IPS-15b (cell line): ENCODE data around the gene ARHGEF16.
A peak's percentile ranks its signal among the peaks of the same experiment; 100 is the strongest.

Source experiments
- H3K27me3 ChIP-seq: one replicate; pipeline ENCODE4 v1.6.1; 2013; ENCODE audit warnings: low read length; ENCODE audit not compliant: control insufficient read depth, insufficient read depth
- H3K36me3 ChIP-seq: one replicate; pipeline ENCODE4 v1.6.1; 2013; ENCODE audit warnings: low read length; ENCODE audit not compliant: control insufficient read depth, insufficient read depth
- H3K4me1 ChIP-seq: one replicate; pipeline ENCODE4 v1.6.1; 2013; ENCODE audit warnings: mild to moderate bottlenecking, low read length; ENCODE audit not compliant: control insufficient read depth, insufficient read depth
- H3K4me3 ChIP-seq: one replicate; pipeline ENCODE4 v1.5.1; 2013; ENCODE audit warnings: low read depth, low read length
- H3K9ac ChIP-seq: one replicate; pipeline ENCODE4 v1.6.1; 2013; ENCODE audit warnings: low read depth, mild to moderate bottlenecking, low read length
- H3K9me3 ChIP-seq: one replicate; pipeline ENCODE4 v1.6.1; 2013; ENCODE audit warnings: mild to moderate bottlenecking, low read length; ENCODE audit not compliant: control insufficient read depth, insufficient read depth

The ARHGEF16 gene

DNA sequence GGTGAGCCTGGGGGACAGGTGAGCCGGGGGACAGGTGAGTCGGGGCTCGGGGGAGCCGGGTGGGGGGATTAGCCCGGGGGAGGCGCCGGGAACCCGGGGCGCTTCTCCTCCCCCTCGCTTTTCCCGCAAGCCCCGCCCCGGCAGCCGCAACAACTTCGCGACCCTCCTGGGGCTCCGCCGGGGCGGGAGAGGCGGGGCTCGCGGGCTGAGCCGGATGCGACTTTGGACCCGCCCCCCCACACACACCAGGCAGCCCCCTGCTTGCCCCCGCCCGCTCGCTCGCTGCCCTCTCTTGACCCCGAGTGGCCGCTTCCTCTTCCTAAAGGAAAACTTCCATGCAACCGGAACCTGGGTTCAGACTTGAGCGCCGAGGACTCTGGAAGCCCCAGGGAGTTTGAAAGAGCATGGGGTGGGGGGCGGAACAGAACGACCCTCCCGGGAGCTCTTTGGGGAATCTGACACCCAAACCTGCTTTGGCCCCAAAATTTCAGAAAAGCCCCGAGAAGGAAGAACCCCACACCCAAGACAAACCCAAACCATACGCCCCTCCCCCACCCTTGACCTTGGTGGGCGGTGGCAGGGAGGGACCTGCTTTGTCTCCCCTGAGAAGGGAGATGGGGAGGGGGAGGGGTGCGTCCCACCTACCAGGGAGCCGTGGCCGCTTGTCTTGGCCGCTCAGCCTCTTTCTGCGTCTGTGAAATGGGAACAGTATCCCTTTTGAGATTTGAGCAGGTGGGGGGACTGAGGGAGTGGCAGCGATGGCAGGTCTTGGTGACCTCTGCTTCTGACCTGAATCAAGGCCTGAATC is 550 bp downstream of the ARHGEF16 start:
- Histone ChIP-seq H3K36me3 (no peaks in the 10 kb centered on the region), H3K9ac (peak overlapping the region; percentile 81), H3K4me1 (peaks cover 12% of the 10 kb centered on the region), H3K27me3 (no peaks in the 10 kb centered on the region), H3K4me3 (peak overlapping the region; percentile 60), H3K9me3 (no peaks in the 10 kb centered on the region)

DNA sequence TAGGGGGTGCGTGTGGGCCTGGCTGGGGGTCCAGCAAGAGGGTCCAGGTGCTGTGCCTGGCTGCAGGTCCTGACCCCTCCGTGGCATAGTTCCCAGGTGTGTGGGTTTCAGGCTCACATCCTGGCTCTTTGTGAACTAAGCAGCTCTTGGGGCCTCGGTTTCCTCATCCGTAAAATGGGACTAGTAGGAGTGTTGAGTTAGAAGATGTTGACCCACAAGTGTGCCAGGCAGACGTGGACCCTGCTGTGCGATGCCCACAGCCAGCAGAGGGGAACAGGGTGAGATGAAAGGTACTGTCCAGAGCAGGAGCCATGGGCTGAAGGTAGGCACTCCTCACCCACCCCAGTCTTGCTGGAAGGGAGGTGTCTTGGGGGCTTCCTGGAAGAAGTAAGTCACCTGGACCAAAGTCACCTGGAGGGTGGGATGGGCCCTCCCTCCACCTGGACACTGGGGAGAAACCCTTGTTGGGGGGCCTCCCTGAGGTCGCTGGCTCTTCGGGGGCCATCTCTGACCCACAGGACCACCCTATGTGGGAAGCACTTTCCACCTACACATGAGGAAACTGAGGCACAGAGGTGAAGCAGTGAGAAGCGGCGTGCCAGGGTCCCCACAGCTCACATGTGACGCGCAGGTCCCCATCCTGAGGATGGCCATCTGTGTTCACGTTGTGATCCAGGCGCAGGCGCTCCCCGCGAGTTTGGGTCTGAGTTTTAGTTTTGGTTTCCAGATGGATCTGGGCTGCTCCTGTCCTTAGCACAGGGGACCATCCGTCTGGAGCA is 1.4 kb downstream of the ARHGEF16 start:
- Histone ChIP-seq H3K4me3 (peak overlapping the region; percentile 60), H3K36me3 (no peaks in the 10 kb centered on the region), H3K4me1 (peaks cover 12% of the 10 kb centered on the region), H3K27me3 (no peaks in the 10 kb centered on the region), H3K9ac (peak overlapping the region; percentile 81), H3K9me3 (no peaks in the 10 kb centered on the region)

DNA sequence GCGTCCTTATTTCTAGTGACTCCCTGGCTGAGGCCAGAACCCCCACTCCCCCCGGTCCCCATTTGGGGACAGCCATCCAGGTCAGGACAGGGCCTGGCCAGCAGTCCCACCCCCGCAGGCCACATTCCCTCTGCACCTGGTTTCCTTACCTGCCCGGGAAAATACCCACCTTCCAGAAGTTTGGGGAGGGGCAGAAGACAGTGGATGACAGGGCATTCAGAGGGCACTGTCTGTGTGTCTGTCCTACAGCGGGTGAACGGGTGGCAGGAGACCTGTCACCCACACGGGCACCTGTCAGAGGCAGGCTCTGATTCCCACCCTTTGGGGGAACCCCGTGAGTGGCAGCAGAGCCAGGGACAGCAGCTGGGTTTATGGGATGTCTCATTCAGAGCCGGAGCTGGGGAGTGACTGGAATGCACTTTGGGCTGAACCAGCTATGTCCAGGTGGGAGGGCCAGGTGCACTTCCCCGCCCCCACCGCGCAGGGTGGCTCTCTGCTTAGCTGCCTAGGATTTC is 2.0 kb downstream of the ARHGEF16 start:
- no peaks in the 10 kb centered on the region for H3K9me3 ChIP-seq
- H3K4me3 ChIP-seq = no peak overlapping the region
- H3K4me1 ChIP-seq = peaks cover 12% of the 10 kb centered on the region
- H3K27me3 ChIP-seq = no peaks in the 10 kb centered on the region
- no peak overlapping the region for H3K9ac ChIP-seq
- peaks cover 3% of the 10 kb centered on the region for H3K36me3 ChIP-seq

GRCh38 chr1:3456964-3457909 is 2.8 kb downstream of the ARHGEF16 start:
- H3K4me1 ChIP-seq = peaks cover 12% of the 10 kb centered on the region
- H3K4me3 ChIP-seq = no peak overlapping the region
- H3K27me3 ChIP-seq = no peaks in the 10 kb centered on the region
- peaks cover 3% of the 10 kb centered on the region for H3K36me3 ChIP-seq
- no peak overlapping the region for H3K9ac ChIP-seq
- H3K9me3 ChIP-seq = no peaks in the 10 kb centered on the region

- H3K4me1 ChIP-seq = peaks cover 12% of the 10 kb centered on the region
These were observed 3.7 kb downstream of the ARHGEF16 start for GRCh38 chr1:3457910-3458883.

GRCh38 chr1:3459051-3459908 is 4.8 kb downstream of the ARHGEF16 start:
- no peaks in the 10 kb centered on the region for H3K9me3 ChIP-seq
- H3K4me3 ChIP-seq = no peak overlapping the region
- H3K4me1 ChIP-seq = peaks cover 6% of the 10 kb centered on the region
- H3K27me3 ChIP-seq = no peaks in the 10 kb centered on the region
- no peak overlapping the region for H3K9ac ChIP-seq
- peaks cover 9% of the 10 kb centered on the region for H3K36me3 ChIP-seq

More at GRCh38 chr1:3457910-3458883, 3.7 kb downstream of the ARHGEF16 start:
- H3K9ac ChIP-seq = no peak overlapping the region
- no peak overlapping the region for H3K4me3 ChIP-seq
- peaks cover 3% of the 10 kb centered on the region for H3K36me3 ChIP-seq
- no peaks in the 10 kb centered on the region for H3K27me3 ChIP-seq
- no peaks in the 10 kb centered on the region for H3K9me3 ChIP-seq

DNA sequence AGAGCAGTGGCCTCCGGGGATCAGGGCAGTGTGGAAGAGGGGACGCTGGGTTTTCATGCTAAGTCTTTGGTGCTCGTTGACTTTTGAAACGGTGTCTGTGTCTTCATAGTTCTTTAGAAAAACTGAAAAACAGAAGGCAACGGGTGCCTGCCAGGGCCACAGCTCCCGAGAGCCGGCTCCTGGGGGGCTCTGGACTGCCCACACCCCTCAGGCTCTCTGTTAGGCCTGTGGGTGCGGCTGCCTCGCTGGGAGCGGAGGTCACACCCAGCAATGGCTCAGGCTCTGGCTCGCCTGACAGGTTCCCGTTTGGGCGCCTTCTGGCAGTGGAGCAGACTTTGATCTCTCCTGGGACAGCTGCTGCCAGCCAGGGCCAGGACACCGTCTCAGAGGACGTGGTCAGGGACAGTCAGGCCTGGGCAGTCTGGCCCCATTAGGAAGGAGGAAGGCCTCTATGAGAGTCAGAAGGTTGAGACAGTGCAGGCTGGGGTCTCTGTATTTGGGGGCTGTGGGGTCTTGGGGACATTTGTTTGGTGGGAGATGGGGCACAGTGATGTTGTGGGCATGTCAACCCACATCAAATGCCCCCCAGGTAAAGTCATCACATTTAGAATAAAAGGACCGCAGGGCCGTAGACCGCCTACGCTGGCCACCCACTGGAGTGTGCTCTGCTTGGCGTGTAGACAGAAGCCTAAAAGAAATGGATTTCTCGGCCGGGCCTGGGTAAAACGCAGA is 5.6 kb downstream of the ARHGEF16 start:
- Histone ChIP-seq H3K9me3 (no peaks in the 10 kb centered on the region), H3K27me3 (no peaks in the 10 kb centered on the region), H3K36me3 (peaks cover 13% of the 10 kb centered on the region), H3K4me3 (no peak overlapping the region), H3K9ac (peak overlapping the region; percentile 37), H3K4me1 (peaks cover 6% of the 10 kb centered on the region)

DNA sequence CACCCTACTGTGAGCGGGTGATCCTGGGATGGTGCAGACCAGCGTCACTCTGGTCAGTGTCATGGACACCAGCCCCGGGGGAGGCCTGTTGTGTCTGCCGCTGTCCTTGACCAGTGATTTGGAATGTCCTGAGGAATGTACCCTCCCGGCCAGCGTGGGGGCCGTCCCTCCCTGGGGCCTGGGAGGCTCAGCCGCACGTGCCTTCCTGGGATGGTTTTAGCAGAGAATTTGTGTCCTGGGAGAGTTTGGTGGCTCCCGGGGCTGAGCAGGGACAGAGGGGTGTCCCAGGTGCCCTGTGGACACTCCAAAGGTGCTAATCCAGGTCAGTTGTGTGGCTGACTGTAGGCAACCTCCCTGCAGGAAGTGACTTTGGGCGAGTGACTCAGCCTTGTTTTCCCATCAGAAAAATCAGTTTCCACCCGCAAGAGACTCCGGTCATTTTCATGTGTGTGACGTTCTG is 6.2 kb downstream of the ARHGEF16 start:
- Histone ChIP-seq H3K27me3 (no peaks in the 10 kb centered on the region), H3K36me3 (peaks cover 13% of the 10 kb centered on the region), H3K9ac (peak overlapping the region; percentile 47), H3K4me1 (peaks cover 2% of the 10 kb centered on the region), H3K4me3 (no peak overlapping the region), H3K9me3 (no peaks in the 10 kb centered on the region)

DNA sequence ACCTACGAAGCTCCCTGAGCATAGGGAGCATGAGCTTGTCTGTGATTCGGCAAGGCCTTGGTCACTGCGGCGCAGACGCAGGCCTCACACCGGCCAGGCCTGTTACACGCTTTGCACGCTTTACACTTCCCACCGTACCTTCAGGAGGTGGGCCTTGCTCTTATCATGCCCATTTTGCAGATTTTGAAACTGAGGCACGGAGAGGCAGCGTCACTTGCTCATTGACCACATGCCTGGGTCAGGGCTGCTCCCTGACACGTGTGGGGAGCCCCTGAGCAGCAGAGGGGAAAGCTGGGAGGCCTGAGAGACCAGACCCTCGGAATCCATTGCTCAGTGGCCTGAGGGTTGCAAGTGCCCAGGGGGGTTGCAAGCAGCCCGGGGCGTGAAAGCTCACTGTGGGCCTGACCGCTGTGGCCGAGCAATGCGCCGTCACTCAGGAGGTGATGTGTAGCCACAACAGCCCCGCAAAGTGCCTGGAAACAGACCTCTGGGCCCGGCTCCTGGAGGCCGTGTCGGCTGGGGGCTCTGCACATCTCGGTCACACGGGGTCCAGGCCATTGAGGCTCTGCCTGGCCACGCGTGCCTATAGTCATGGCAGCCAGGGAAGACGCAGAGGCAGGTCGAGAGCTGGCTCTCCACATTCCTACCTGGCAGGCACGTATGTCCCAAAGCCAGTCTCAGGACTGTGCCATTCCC is 6.9 kb downstream of the ARHGEF16 start:
- H3K27me3 ChIP-seq = no peaks in the 10 kb centered on the region
- no peaks in the 10 kb centered on the region for H3K4me1 ChIP-seq
- H3K36me3 ChIP-seq = peaks cover 13% of the 10 kb centered on the region

More for the DNA sequence above, 6.9 kb downstream of the ARHGEF16 start:
- Histone ChIP-seq H3K4me3 (no peak overlapping the region), H3K9ac (no peak overlapping the region), H3K9me3 (no peaks in the 10 kb centered on the region)
